GM18909 (cell line): Measurements from ENCODE around the gene PLA2R1.

Source experiments
- ATAC-seq: cut with Tn5 transposase; IDR thresholded peaks from one replicate; pipeline ENCODE4 v1.9.1; 2021; ENCODE audit warnings: mild to moderate bottlenecking; ENCODE audit not compliant: unreplicated experiment, poor library complexity

The PLA2R1 gene

GRCh38 chr2:159942146-159942545, 120.3 kb downstream of the PLA2R1 start:
- no peak for ATAC-seq

GRCh38 chr2:159941729-159942128, 120.7 kb downstream of the PLA2R1 start:
- ATAC-seq: no peak

DNA sequence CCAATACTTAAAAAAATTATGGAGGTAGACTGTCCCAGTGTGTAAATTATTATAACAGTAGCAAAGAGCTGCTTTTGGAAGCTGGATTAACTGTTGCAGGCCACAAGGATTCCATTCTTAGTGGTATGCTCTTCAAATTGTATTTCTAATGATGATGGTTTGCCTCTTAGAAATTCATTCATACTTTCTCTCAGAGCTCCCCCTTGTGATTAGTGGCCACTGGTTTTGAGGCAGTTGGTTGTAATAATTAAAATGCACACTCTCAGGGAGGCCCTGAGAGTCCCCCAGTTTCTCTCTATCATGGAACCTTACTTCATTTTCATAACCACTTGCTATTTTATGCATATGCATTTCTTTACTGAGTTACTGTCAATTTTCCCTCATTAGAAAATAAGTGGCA, 122.5 kb downstream of the PLA2R1 start:
- peak; percentile 91 for ATAC-seq

DNA sequence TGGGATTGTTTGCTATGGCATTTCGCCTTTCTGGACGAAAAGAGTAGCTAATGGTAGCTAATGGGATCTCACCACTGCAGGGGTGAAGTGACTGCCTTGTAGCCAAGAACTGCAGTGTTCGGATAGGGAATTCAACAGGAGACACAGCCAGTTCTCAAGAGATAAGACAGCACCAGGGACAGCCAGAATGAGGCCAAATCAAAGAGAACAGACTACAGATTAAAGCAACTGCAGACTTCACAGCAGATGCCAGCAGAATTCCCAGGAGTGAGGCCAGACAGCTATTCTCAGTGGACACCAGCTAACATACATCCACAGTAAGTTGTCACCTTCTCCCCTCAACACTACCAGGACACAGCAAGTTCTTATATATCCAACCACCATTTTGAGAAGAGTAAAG, 124.0 kb downstream of the PLA2R1 start:
- no peak for ATAC-seq

DNA sequence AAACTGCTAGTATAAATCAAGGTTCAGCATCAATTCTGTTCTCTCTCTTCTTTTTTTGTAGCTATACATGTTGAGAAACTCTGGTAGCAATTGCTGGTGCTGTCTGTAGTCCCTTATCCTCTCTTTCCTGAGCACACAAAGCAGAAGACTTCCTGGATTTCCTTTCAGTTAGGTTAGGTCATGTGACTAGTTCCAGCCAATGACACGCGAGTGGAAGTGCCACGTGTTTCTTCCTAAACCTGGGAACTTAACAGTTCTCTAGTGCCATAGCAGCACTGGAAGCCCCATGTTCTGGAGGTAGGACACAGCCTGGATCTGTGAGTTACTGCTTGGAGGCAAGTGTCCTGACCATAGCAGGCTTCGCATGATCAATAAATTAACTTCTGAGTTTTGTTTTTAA, 125.9 kb downstream of the PLA2R1 start:
- no peak for ATAC-seq

DNA sequence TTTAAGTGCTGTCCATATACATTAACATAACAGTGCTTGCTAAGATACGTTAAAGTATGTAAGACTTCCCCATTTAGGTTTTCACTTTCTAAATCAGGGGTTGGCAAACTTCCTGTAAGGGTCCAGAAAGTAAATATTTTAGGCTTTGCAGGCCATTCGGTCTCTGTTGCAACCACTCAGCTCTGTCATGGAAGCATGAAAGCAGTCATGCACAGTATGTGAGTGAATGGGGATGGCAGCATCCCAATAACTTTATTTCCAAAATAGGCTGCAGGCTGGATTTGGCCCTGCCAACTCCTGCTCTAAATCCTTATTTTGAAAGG, 128.7 kb downstream of the PLA2R1 start:
- ATAC-seq: peak; percentile 89

- no peak for ATAC-seq
Measured at GRCh38 chr2:159933040-159933726, 129.2 kb downstream of the PLA2R1 start.

- no peak for ATAC-seq
Measured at GRCh38 chr2:159926695-159927094, 135.7 kb downstream of the PLA2R1 start.

- no peak for ATAC-seq
Measured at GRCh38 chr2:159925975-159926374, 136.4 kb downstream of the PLA2R1 start.

GRCh38 chr2:159922563-159922962, 139.9 kb downstream of the PLA2R1 start:
- ATAC-seq: peak; percentile 73

DNA sequence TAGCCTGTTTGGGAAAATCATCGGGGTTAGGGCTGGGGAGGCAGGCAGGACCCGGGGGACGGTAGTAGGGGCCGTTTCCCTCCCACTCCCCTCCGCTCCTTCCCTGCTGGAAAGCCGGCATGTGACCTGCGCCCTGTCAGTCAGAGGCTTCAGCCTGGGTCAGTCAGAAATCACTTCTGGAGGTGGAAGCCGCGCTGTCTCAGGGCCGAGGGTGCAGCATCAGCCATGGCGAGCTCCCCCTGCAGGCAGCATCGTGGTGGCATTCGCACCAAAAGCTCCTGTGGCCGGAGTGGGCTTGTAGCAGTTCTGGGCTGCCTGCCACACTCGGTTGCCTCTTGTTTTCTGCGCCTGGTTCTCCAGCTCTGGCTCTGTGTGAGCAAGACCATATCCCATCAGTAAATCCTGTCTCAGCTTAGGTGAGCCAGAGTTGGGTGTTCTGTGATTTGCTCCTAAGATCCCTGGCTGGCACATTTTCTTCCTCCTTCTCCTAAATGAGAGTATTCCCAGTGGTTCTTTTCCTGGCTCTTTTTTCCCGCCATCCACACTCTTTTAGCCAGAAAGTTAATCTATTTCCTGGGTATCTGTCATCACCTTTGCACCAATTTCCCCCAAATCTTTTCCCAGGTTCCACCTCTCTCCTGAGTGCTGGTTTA, 140.5 kb downstream of the PLA2R1 start:
- ATAC-seq: peak; percentile 92

DNA sequence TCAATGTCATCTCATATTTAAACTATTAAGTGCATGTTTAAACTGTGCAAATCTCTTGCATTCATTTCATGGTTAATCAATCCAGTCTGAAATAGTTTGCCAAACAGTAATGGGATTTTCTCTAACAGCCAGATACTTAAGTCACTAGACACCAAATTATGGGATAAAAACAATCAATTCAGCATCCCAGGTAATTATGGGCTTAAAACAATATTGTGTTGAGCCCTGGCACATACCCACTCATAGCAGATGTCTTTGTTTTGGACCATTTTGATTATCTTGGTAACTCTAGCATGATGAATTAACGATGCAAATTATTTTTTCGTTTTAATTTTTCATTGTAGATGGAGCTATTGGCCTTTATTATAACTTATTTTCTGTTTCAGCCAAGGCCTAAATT, 145.9 kb downstream of the PLA2R1 start:
- ATAC-seq: no peak

- ATAC-seq: no peak
Measured at GRCh38 chr2:159913900-159914299, 148.5 kb downstream of the PLA2R1 start.

GRCh38 chr2:159912580-159912979, 149.8 kb downstream of the PLA2R1 start:
- ATAC-seq: no peak

DNA sequence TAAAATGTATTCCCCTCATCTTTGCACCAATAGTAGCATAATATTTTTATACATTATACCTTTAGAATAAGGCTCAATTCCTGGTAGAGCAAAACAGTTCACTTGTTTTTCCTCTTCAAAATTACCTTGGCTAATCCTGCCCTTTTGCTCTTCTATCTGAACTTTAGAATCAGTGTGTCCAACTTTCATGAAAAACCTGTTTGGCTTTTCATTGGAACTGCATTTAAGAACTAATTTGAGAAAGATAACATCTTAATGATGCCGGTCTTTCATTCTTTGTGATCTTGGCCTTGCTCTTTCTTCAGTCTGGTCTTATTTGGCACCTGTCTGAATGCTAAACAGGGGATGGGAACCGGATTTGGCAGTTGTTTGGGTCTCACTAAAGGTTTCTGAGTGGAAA, 151.5 kb downstream of the PLA2R1 start:
- ATAC-seq: no peak

- no peak for ATAC-seq
Measured at GRCh38 chr2:159908623-159909022, 153.8 kb downstream of the PLA2R1 start.

- no peak for ATAC-seq
Measured at GRCh38 chr2:159907909-159908308, 154.5 kb downstream of the PLA2R1 start.

GRCh38 chr2:159905926-159906714, 156.3 kb downstream of the PLA2R1 start:
- ATAC-seq: no peak

DNA sequence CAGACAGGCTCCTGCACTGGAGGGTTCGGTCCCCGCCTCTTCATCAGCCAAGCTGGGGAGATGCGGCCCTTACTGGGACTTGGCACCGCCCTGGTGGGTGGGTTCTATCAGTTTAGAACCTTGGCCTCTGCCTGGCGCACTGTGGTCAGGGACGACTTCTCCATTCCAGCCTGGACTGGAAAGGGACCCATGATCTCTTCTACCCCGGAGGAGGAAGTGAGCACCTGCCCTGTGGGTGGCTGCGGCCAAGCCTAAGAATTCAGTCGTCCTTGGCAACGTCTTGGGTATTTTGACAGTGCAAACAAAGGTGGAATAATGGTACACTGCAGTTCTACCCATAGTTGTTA, 157.5 kb downstream of the PLA2R1 start:
- ATAC-seq: peak; percentile 54

- peak; percentile 89 for ATAC-seq
Measured at GRCh38 chr2:159904127-159904958, 158.1 kb downstream of the PLA2R1 start, which contains the start of gene LY75. Gene LY75 (minus strand): TSS chr2:159904756.
